Kidney capillary endothelial cell (primary cell): ENCODE measurements around the gene EPN2.
"Not testable (repeated sequence)": the region's sequence is repeated elsewhere in the genome, so short reads cannot be mapped to it uniquely, and the experiment has no call there.

Source experiments
- DNase-seq: peaks from one replicate; pipeline ENCODE4 v3.0.0-alpha.2; 2018; ENCODE audit warnings: low spot score

Gene EPN2

GRCh38 chr17:19237139-19237388, at the start of gene EPN2:
TSS of gene EPN2 (plus strand) at chr17:19237366. CDS start at chr17:19283120, 45,754 bp downstream.
- peak; percentile 63 for DNase-seq

- not testable (repeated sequence) for DNase-seq
Observed at GRCh38 chr17:19187883-19188869, 49.0 kb upstream of the EPN2 start.

- not testable (repeated sequence) for DNase-seq
Observed at GRCh38 chr17:19188870-19189708, 48.1 kb upstream of the EPN2 start.

- not testable (repeated sequence) for DNase-seq
Observed at GRCh38 chr17:19189781-19190405, 47.3 kb upstream of the EPN2 start.

- DNase-seq: not testable (repeated sequence)
Observed at GRCh38 chr17:19196382-19197204, 40.6 kb upstream of the EPN2 start.

GRCh38 chr17:19202448-19202847, 34.7 kb upstream of the EPN2 start:
- not testable (repeated sequence) for DNase-seq

GRCh38 chr17:19203429-19203828, 33.7 kb upstream of the EPN2 start:
- DNase-seq: not testable (repeated sequence)

GRCh38 chr17:19215074-19215860, 21.9 kb upstream of the EPN2 start:
- DNase-seq: not testable (repeated sequence)

GRCh38 chr17:19216148-19216926, 20.8 kb upstream of the EPN2 start:
- not testable (repeated sequence) for DNase-seq

GRCh38 chr17:19218914-19219313, 18.3 kb upstream of the EPN2 start:
- DNase-seq: not testable (repeated sequence)

- DNase-seq: not testable (repeated sequence)
Observed at GRCh38 chr17:19219384-19219783, 17.8 kb upstream of the EPN2 start.

- not testable (repeated sequence) for DNase-seq
Observed at GRCh38 chr17:19220195-19220594, 17.0 kb upstream of the EPN2 start.

GRCh38 chr17:19226610-19227588, 10.3 kb upstream of the EPN2 start:
- not testable (repeated sequence) for DNase-seq

- DNase-seq: peak; percentile 65
Observed at GRCh38 chr17:19234676-19235075, 2.5 kb upstream of the EPN2 start.

- not testable (repeated sequence) for DNase-seq
Observed at GRCh38 chr17:19236351-19237138, 621 bp upstream of the EPN2 start.

- DNase-seq: no peak
Observed at GRCh38 chr17:19237389-19238166, 412 bp downstream of the EPN2 start.

GRCh38 chr17:19238167-19238505, 970 bp downstream of the EPN2 start:
- DNase-seq: no peak
